ENCODE results near the gene MIS12. TPM values are rescaled to one million over a fixed set of nuclear protein-coding genes. Genes with fewer than 3 reads are reported as not detected.
A peak's percentile ranks its signal among the peaks of the same experiment; 100 is the strongest.

MIS12 gene
- total and polyA plus RNA-seq, 2 of the 4 experiments (the other 2 are of a cell fraction) = 7.5 to 11.7 TPM

DNA sequence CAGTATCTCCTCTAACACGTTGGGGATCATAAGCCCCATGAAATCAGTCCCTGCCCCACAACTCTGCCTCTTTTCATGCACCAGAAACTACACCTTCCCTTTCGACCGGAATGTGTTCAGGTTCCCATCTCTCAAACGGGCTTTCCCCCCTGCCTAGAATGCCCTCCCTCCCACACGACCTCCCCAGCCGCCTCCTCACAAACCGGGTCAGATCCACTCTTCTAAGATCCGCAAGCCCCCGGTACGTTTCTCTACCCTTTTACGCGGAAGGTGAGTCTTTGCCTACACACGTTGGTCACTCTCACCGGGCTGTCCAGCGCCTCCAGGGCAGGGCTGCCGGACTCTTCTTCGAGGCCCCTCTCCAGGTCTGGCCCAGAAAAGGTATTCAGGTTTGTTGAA is 18.3 kb upstream of the MIS12 start:
- Histone ChIP-seq H3K4me1 (ENCODE audit: control insufficient read depth, insufficient read depth, low read length) (no peaks in the 10 kb centered on the region), H2BK15ac (ENCODE audit: low read depth, low read length) (no peak overlapping the region), H2BK5ac (ENCODE audit: low read depth, low read length, poor library complexity, severe bottlenecking) (peak overlapping the region; percentile 9), H4K91ac (ENCODE audit: insufficient read depth, low read depth, low read length) (no peak overlapping the region), H3K14ac (replicated peaks; ENCODE audit: low read depth, low read length) (peak overlapping the region; percentile 63), H3K27ac (ENCODE audit: insufficient read depth, low read length) (peak overlapping the region; percentile 66), H4K20me1 (ENCODE audit: insufficient read depth, low read length) (peaks cover 21% of the 10 kb centered on the region), H3K27me3 (ENCODE audit: control insufficient read depth, insufficient read depth, low read length) (no peaks in the 10 kb centered on the region), H3K4ac (ENCODE audit: low read depth, low read length) (peak overlapping the region; percentile 42), H2AK9ac (replicated peaks; ENCODE audit: low read depth, low read length, poor library complexity) (peak overlapping the region; percentile 38), H2BK120ac (ENCODE audit: low read depth, low read length) (no peak overlapping the region), H2AFZ (replicated peaks; ENCODE audit: low read length, poor library complexity) (peak overlapping the region; percentile 97), H3K9ac (ENCODE audit: low read depth, low read length) (peak overlapping the region; percentile 71), H3K23ac (ENCODE audit: low read depth, low read length) (peak overlapping the region; percentile 82), H2BK20ac (ENCODE audit: low read depth, low read length) (no peak overlapping the region), H3K9me3 (ENCODE audit: control insufficient read depth, insufficient read depth, low read length) (no peaks in the 10 kb centered on the region), H3K4me2 (ENCODE audit: low read depth, low read length) (peak overlapping the region; percentile 100), H3K18ac (ENCODE audit: low read depth, low read length) (no peak overlapping the region), H4K8ac (ENCODE audit: low read depth in 2 of 2, low read length in 2 of 2) (peak overlapping the region; percentile 19 to 55; a peak in 3 of 4 replicates), H3K56ac (ENCODE audit: extremely low read depth, insufficient read depth, low read length) (peak overlapping the region; percentile 57; the same call in 1 of the 2 replicates), H3K79me1 (ENCODE audit: low read depth in 1 of 2, low read length in 2 of 2) (peaks cover 13 to 52% of the 10 kb centered on the region in 2 experiments; a peak in 3 of 4 replicates), H2AK5ac (ENCODE audit: low read depth, low read length) (peak overlapping the region; percentile 40), H3K4me3 (ENCODE audit: insufficient read depth, low read depth, low read length) (peak overlapping the region; percentile 79), H3K36me3 (ENCODE audit: control insufficient read depth, insufficient read depth, low read length) (peaks cover 4% of the 10 kb centered on the region; the same call in 1 of the 2 replicates), H4K5ac (ENCODE audit: low read depth, low read length) (no peak overlapping the region; the same call in 1 of the 2 replicates), H3K9me1 (ENCODE audit: insufficient read depth, low read length) (peaks cover 5% of the 10 kb centered on the region; the same call in 1 of the 2 replicates)
- dilution Hi-C loops (cut with HindIII; ENCODE audit: low sequenced_read_pairs, unreplicated experiment) (no loop called here), in situ Hi-C loops (cut with MboI; ENCODE audit: low sequenced_read_pairs) (no loop called here), intact Hi-C loops (cut with micrococcal nuclease) (loop anchor here (2.0 kb wide), 1 partner anchor 33 kb away; a partner anchor contains a TSS)
- no peak for DNase-seq
- no TSS peak for BruUV-seq (replicated peaks)
- TF ChIP-seq, protein P1, sequence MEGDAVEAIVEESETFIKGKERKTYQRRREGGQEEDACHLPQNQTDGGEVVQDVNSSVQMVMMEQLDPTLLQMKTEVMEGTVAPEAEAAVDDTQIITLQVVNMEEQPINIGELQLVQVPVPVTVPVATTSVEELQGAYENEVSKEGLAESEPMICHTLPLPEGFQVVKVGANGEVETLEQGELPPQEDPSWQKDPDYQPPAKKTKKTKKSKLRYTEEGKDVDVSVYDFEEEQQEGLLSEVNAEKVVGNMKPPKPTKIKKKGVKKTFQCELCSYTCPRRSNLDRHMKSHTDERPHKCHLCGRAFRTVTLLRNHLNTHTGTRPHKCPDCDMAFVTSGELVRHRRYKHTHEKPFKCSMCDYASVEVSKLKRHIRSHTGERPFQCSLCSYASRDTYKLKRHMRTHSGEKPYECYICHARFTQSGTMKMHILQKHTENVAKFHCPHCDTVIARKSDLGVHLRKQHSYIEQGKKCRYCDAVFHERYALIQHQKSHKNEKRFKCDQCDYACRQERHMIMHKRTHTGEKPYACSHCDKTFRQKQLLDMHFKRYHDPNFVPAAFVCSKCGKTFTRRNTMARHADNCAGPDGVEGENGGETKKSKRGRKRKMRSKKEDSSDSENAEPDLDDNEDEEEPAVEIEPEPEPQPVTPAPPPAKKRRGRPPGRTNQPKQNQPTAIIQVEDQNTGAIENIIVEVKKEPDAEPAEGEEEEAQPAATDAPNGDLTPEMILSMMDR (conservative IDR thresholded peaks at IDR 0.05; ENCODE audit: low read depth, low read length) = no peak
- TF ChIP-seq NFE2L2 (IDR thresholded peaks at IDR 0.05; ENCODE audit: low read depth, low read length) (no peak), CEBPB (IDR thresholded peaks at IDR 0.05; ENCODE audit: low read depth, low read length) (no peak), RFX5 (IDR thresholded peaks at IDR 0.05; ENCODE audit: low read depth, low read length) (no peak), RAD21 (IDR thresholded peaks at IDR 0.05; ENCODE audit: low read length) (no peak), CHD1 (IDR thresholded peaks at IDR 0.05; ENCODE audit: low read depth, low read length) (no peak), MXI1 (IDR thresholded peaks at IDR 0.05; ENCODE audit: borderline replicate concordance, low read depth, low read length) (no peak), RCOR1 (IDR thresholded peaks at IDR 0.05; ENCODE audit: insufficient replicate concordance, low read length) (no peak), FOS (IDR thresholded peaks at IDR 0.05; ENCODE audit: low read depth, low read length) (no peak), POLR2A (IDR thresholded peaks at IDR 0.05; ENCODE audit: low read depth, low read length) (no peak), BHLHE40 (IDR thresholded peaks at IDR 0.05; ENCODE audit: low read depth, low read length) (no peak)
- TF ChIP-seq, protein P2, sequence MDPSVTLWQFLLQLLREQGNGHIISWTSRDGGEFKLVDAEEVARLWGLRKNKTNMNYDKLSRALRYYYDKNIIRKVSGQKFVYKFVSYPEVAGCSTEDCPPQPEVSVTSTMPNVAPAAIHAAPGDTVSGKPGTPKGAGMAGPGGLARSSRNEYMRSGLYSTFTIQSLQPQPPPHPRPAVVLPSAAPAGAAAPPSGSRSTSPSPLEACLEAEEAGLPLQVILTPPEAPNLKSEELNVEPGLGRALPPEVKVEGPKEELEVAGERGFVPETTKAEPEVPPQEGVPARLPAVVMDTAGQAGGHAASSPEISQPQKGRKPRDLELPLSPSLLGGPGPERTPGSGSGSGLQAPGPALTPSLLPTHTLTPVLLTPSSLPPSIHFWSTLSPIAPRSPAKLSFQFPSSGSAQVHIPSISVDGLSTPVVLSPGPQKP (IDR thresholded peaks at IDR 0.05; ENCODE audit: borderline replicate concordance, low read depth, low read length) = no peak
- TF ChIP-seq, protein P3, sequence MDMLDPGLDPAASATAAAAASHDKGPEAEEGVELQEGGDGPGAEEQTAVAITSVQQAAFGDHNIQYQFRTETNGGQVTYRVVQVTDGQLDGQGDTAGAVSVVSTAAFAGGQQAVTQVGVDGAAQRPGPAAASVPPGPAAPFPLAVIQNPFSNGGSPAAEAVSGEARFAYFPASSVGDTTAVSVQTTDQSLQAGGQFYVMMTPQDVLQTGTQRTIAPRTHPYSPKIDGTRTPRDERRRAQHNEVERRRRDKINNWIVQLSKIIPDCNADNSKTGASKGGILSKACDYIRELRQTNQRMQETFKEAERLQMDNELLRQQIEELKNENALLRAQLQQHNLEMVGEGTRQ (IDR thresholded peaks at IDR 0.05; ENCODE audit: low read depth, low read length) = no peak
- CTCF ChIA-PET = no interaction called here
- 0% methylated on average over 10 of the region's 17 CpGs; no CpG with 5 or more reads in 1 of the 2 experiments for whole genome bisulfite sequencing, 2 experiments (ENCODE audit: extremely low coverage in 2 of 2, insufficient read length in 1 of 2)
- ATAC-seq (ENCODE audit: low read depth) = peak; percentile 4
- POLR2A ChIA-PET (ENCODE audit: unreplicated experiment) = no interaction called here

All from IMR-90 (cell line).